HG03575 (cell line): ENCODE results near the gene DNAJA3.

Experiments
- ATAC-seq: cut with Tn5 transposase; IDR thresholded peaks from one replicate; pipeline ENCODE4 v1.9.1; 2021; ENCODE audit not compliant: unreplicated experiment, insufficient number of reproducible peaks, low FRiP score; ENCODE audit errors: extremely low read depth

DNAJA3 gene

DNA sequence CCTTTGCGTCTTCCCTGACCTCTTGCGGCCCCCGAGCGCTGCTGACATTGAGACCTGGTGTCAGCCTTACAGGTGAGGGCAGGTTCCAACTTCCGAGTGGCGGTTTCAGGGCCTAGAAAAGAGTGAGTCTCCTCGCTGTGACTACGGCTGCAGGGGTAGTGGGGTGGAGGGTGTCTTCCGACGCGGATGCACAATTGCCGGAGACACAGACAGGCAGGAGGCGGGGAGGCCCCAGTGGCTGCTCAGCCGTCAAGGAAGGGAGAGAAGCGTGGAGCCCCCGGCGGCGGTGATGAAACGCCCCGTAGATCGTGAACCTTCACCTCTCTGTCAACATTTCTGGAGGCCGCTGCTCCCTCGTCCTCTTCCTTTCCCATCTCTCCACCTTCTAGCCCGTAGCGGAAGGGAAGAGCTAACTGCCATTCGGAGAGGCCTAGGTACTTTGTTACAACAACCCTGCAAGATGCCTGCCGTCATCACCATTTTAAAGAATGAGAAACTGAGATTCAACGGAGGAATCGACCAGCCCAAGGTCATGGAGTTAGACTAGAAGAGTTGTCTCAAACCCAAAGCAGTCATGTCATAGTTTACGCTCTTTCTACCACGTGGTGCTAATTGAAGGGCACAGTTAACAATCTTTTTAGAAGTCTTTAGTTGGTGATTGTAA, 485 bp downstream of the DNAJA3 start:
- peak; percentile 18 for ATAC-seq

DNA sequence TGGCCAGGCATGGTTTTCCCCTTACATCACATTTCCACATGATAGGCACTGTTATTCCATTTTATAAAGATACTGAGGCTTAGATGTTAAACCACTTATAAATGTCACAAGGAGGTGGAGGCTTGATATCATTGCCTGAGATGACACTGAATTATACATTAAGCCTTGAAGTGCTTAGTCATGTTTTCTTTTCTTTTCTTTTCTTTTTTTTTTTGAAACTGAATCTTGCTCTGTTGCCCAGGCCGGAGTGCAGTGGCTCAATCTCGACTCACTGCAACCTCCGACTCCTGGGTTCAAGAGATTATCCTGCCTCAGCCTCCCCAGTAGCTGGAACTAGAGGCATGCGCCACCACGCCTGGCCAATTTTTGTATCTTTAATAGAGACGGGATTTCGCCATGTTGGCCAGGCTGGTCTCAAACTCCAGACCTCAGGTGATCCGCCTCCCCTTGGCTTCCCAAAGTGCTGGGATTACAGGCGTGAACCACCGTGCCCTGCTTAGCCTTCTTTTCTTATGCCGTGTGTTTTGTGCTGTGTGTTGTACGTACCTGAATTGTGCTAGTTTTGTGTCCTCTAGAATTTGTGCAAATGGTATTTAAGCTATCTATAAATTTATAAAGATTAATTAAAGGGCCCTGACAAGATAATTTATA, 1.2 kb downstream of the DNAJA3 start:
- no peak for ATAC-seq

DNA sequence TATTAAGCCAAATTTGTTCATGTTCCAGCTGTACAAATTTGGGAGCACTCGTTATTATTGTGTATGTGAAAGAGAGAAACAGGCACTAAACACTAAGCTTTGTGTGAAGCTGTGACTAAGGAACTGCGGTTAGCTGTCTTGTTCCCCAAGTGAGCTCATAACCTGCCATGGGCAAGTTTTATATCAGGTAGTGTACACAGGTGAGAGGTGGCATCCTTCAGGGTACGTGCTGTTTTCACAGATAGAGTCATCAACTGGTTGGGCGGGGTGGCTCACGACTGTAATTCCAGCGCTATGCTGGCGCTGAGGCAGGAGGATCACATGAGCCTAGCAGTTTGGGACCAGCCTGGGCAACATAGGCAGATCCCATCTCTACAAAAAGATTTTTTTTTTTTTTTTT, 2.8 kb downstream of the DNAJA3 start:
- no peak for ATAC-seq

DNA sequence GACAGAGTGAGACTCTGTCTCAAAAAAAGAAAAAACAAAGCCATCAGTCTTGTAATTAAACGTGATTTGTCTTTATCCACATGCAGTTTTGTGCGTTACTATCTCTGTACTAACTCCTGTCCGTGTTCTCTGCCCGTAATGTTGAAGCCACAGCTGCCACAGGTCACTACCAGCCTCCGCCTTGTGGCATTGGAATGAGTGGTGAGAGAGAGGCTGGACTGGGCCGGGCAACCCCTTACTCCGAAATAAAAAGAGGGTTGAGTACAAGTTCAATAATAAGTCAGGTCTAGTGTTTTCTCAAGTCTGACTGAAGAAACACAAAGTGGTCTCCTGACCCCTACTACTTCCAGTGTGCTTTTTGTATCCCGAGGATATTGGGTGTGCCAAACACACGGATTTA, 5.4 kb downstream of the DNAJA3 start:
- ATAC-seq = no peak

DNA sequence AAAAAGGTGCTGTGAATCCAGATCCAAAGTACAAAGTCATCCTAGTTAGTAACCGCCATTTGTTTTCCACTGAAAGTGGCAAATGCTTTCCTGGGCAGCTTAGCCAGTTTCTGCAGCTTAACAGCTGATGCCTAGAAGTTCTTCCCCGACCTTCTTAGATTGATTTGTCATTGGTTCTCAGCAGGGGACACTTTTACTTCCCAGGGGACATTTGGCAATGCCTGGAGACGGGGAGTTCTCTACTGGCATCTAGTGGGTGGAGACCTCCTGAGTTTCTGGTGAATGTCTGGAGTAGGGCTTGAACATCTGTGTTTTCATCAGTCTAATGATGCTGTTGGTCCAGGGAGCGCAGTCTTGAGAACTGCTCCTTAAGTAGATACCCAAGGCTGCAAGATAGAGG, 7.6 kb downstream of the DNAJA3 start:
- ATAC-seq = no peak

DNA sequence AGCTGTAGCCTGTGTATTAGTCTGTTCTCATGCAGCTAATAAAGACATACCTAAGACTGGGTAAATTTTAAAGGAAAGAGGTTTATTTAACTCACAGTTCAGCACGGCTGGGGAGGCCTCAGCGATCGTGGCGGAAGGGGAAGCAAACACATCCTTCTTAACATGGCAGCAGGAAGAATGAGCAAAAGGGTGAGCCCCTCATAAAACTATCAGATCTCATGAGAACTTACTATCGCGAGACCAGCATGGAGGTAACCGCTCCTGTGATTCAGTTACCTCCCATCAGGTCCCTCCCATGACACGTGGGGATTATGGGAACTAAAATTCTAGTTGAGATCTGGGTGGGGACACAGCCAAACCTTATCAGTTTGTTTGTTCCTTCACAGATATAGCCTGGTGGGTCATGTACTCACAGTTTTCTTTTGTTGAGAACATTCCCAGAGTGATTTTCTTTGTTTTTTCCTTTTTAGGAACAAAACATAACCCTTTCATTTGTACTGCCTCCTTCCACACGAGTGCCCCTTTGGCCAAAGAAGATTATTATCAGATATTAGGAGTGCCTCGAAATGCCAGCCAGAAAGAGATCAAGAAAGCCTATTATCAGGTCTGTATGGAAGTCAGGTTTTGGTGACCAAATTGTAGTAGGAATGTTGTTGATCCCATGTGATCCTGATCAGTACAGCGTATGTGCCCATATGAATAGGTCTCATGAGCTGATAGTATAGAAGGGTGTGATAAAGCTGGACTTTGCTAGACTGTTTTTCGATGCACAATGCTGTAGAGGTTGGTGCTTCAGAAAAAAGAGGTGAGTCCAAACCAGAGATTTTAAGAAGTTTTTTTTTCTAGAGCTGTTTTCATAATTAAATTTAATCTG, 8.5 kb downstream of the DNAJA3 start:
- ATAC-seq = no peak

DNA sequence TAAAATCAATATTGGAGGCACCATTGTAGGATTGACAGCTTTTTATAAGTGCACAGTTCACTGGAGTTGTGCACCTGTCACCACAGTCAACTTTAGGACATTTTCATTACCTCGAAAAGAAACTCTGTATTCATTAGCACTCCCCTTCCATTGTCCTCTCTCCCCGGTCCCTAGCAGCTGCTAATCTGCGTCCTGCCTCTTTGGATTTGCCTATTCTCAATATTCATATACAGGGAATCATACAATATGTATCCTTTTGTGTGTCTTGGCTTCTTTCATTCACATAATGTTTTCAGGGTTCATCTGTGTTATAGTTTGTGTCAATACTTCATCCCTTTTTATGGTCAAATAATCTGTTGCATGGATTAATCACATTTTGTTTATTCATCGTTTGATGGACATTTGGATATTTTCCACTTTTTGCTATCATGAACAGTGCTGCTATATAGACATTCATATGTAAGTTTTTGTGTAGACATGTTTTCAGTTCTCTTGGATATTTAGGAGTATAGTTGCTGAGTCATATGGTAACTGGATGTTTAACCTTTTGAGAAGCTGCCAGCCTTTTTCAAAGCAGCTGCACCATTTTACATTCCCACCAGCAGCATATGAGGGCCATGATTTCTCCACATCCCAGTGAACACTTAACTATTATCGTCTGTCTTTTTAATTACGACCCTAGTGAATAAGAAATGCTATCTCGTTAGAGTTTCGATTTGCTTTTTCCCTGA, 9.8 kb downstream of the DNAJA3 start:
- ATAC-seq = no peak

DNA sequence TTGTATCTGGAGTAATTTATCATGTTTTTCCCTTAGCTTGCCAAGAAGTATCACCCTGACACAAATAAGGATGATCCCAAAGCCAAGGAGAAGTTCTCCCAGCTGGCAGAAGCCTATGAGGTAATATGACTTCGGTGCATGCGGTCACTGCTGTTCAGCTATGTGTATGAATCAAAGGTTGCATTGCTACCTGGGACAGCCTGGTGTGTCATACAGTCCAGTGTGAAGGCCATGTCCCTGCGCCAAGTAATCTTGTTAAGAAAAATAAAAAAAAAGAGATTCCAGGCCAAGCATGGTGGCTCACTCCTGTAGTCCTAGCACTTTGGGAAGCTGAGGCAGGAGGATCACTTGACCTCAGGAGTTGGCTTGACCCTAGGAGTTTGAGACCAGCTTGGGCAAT, 11.7 kb downstream of the DNAJA3 start:
- no peak for ATAC-seq

DNA sequence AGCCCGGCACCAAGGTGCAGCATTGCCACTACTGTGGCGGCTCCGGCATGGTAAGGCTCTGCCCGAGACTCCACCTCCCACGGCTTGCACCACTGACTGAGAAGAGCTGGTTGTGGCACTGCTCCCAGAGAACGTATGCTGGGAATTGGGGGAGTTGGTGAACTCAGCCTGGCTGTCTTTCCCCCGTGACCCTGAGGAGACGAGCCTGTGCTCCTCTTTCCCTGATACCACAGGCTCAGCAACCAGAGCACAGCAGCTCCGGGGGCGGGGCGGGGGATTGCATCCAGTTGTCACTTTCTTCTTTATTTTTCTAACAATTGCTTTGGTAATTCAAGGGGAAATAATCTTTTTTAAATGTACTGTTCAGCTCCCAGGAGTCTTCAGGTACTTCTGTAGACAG, 16.7 kb downstream of the DNAJA3 start:
- ATAC-seq = no peak

DNA sequence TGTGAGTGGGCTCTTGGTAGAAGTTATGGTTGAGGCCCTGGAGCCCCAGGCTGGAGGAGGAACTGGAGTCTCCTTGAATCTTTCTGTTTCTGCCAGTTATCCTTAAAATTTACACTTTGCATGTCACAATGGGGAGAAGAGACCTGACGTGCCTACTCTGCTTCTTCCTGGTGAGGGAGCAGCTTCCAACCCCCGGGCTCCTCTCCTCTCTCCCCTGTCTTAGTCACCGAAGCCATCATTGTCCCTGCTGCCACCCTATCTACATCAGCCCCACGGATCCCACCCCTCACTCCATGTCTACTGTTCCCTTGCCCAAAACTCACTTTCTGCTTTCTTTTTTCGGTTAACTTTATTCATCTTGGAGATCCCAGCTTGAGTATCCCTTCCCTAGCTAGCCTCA, 17.6 kb downstream of the DNAJA3 start:
- no peak for ATAC-seq

DNA sequence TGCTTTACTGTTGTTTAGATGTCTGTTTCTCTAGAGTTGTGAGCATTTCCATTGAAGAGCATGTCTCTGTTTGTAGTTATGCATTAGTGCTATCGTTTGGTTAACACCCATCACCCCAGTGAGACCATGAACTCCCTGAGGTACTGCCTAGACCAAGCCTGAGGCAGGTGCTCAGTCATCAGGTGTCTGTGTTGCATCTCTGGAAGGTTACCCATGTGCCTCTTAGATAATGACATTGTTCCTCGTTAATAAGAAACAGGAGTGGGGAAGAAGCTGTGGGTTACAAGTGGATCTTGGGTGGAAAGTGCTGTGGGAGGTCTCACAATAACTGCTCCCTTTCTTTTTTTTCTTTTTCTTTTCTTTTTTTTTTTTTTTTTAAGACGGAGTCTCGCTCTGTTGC, 18.3 kb downstream of the DNAJA3 start:
- ATAC-seq = no peak

DNA sequence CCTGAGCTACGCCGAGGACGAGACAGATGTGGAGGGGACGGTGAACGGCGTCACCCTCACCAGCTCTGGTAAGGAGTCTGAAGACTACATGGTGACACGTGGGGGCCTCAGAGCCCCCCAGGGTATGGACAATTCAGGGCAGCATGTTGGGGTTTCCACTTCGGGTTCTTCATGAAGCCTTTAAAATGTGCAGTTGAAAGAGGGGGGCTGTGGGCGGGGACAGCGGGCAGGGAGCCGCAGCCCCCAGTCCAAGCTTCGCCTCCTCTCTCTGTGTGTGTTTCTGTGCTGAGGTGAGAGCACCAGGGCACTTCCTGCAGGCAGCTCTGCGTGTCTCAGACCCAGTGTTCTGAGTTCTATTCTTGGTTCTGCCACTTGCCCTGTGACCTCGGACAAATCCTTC, 24.8 kb downstream of the DNAJA3 start:
- no peak for ATAC-seq

DNA sequence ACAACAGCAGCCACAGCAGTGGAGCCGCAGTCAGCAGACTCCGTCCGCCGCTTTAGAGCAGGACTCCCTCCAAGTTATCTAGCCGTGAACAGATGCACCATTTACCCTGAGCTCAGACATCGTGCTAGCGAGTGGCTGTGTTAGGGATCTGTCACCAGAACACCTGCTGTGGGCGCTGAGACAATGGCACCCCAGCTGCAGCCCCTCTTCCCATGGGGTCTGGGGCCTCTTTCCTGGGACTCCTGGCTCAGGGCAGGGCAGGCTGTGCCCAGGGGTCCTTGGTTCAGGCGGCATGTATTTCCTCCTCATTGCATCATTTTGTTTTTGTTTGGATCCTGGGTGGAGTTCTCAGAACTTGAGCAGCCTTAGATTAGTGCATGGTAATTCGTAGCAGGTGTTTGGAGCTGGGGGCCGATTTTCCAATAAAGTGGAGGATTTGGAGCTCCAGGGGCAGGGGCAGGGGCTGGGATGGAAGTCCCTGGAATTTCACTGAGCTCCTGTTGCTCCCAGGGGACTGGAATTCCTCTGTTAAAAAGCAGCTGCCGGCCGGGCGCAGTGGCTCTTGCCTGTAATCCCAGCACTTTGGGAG, 25.4 kb downstream of the DNAJA3 start:
- no peak for ATAC-seq

DNA sequence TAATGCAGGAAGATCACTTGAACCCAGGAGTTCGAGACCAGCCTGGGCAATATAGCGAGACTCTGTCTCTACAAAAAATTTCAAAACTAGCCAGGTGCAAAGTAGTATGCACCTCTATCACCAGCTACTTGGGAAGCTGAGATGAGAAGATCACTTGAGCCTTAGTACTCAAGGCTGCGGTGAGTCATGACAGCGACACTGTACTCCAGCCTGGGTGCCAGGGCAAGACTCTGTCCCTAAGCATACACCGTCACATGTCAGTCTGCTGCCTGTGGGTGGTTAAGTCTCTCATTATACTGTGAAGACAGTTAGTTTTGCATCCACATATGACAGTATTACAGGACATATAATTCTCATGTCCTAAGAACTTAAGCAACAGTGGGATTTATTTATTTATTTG, 27.0 kb downstream of the DNAJA3 start:
- no peak for ATAC-seq

DNA sequence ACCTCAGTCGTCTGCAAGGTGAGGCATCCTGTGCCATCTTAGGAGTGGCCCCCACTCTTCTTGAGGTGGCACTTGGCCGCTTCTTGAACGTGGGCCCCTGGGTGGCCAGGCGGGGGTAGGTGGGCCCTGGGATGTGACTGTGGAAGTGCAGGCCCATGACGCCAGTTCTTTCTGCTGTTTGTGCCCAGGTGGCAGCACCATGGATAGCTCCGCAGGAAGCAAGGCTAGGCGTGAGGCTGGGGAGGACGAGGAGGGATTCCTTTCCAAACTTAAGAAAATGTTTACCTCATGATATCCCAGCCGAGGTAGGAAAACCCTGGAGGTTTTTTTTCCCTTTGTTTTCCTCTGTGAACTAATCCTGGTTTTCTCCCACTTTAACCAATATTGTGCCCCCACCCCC, 29.0 kb downstream of the DNAJA3 start:
- no peak for ATAC-seq

DNA sequence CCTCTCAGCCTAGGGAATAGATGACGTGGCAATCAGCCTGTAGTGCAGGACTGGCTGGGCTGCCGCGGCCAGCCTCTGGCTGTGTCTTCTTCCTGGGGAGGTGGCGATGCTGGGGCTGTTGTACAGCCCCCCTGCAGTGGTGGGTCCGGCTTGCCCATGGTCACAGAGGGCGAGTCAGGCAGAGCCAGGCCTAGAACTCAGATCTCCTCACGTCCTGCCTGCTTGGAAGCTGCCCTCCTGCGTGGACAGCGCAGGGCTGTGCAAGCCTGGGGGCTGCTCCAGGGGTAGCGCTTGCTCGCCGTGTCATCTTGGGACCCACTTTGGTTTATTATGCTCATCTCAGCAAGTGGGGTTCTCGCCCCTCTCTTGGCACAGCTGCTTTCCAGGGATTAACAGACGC, 29.4 kb downstream of the DNAJA3 start:
- ATAC-seq = no peak

DNA sequence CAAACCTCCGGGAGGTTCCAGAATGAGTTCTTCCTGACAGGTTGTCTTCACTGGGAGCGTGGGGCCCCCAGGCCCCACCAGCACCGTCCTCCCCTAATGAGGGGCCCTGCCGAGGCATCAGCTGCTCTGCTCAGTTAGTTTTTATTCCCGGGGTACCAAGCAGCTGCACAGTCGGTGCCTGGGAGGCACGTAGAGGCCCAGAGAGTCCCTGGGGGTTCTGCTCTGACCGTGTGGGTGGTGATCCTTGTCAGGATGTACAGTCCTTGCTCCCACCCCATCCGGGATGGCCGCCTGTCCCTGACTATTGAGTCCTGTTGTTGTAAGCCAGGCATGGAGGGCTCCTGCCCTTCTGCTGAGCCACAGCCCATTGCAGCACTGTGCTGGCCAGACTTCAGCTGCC, 30.3 kb downstream of the DNAJA3 start:
- no peak for ATAC-seq

DNA sequence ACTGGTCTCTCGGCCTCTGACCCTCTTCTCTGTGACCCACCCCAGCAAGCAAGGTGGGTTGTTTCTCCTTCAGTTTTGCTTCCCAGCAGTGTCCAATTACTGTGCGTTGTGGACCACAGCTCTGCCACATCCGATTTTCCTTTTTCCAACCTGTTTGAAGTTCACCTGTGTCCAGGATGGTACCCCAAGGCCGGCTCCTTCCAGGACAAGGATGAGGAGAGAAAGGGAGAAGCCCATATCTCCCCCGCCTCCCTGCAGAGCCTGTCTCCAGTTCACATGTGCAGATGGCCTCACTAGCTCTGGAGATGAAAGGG, 35.2 kb downstream of the DNAJA3 start:
- no peak for ATAC-seq
